ENCODE data around the gene KCNAB2.

KCNAB2 gene

DNA sequence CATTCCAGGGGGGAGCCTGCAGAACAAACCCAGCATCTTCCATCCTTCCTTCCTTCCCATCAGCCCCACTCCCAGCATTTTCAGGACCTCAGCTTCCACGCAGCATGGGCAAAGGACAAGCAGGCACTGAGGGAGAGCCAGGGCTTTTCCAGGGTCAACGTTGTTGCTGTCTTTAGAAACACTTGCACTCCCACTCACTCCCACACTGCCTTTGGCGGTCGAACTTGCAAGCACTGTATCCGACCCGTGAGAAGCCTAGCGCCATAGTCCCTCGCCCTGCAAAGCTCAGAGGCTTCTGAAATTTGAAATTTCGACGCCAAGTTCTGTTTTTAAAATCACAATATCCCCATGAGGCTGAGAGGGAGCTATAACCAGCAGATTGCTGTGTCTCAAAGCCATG is 47.4 kb downstream of the KCNAB2 start:
- TF ChIP-seq CTCF (IDR thresholded peaks at IDR 0.05; ENCODE audit: extremely low read depth, insufficient read depth, missing control alignments) = no peak
- in situ Hi-C loops (cut with MboI; ENCODE audit: low pct_unique_long_range_greater_than_20kb, low sequenced_read_pairs, unreplicated experiment) = no loop called here
- DNase-seq (ENCODE audit: low spot score) = no peak

GRCh38 chr1:6093611-6094010 is 47.9 kb downstream of the KCNAB2 start:
- no peak for DNase-seq (ENCODE audit: low spot score)
- TF ChIP-seq CTCF (IDR thresholded peaks at IDR 0.05; ENCODE audit: extremely low read depth, insufficient read depth, missing control alignments) = no peak
- in situ Hi-C loops (cut with MboI; ENCODE audit: low pct_unique_long_range_greater_than_20kb, low sequenced_read_pairs, unreplicated experiment) = no loop called here

GRCh38 chr1:6094246-6094645 is 48.6 kb downstream of the KCNAB2 start:
- DNase-seq (ENCODE audit: low spot score) = no peak
- no peak for TF ChIP-seq CTCF (IDR thresholded peaks at IDR 0.05; ENCODE audit: extremely low read depth, insufficient read depth, missing control alignments)
- in situ Hi-C loops (cut with MboI; ENCODE audit: low pct_unique_long_range_greater_than_20kb, low sequenced_read_pairs, unreplicated experiment) = no loop called here

GRCh38 chr1:6094801-6095505 is 49.3 kb downstream of the KCNAB2 start:
- TF ChIP-seq CTCF (IDR thresholded peaks at IDR 0.05; ENCODE audit: extremely low read depth, insufficient read depth, missing control alignments) = no peak
- in situ Hi-C loops (cut with MboI; ENCODE audit: low pct_unique_long_range_greater_than_20kb, low sequenced_read_pairs, unreplicated experiment) = no loop called here
- no peak for DNase-seq (ENCODE audit: low spot score)

GRCh38 chr1:6095511-6096242 is 50.0 kb downstream of the KCNAB2 start:
- in situ Hi-C loops (cut with MboI; ENCODE audit: low pct_unique_long_range_greater_than_20kb, low sequenced_read_pairs, unreplicated experiment) = no loop called here
- DNase-seq (ENCODE audit: low spot score) = no peak
- no peak for TF ChIP-seq CTCF (IDR thresholded peaks at IDR 0.05; ENCODE audit: extremely low read depth, insufficient read depth, missing control alignments)

GRCh38 chr1:6096243-6097116 is 50.8 kb downstream of the KCNAB2 start:
- TF ChIP-seq CTCF (IDR thresholded peaks at IDR 0.05; ENCODE audit: extremely low read depth, insufficient read depth, missing control alignments) = no peak
- in situ Hi-C loops (cut with MboI; ENCODE audit: low pct_unique_long_range_greater_than_20kb, low sequenced_read_pairs, unreplicated experiment) = no loop called here
- DNase-seq (ENCODE audit: low spot score) = no peak
